ENCODE data around the gene COL9A1. TPM values are rescaled to one million over a fixed set of nuclear protein-coding genes. Genes with fewer than 3 reads are reported as not detected.

The COL9A1 gene
- total RNA-seq, 1 experiment from 2014 or later, result 7.8 TPM

DNA sequence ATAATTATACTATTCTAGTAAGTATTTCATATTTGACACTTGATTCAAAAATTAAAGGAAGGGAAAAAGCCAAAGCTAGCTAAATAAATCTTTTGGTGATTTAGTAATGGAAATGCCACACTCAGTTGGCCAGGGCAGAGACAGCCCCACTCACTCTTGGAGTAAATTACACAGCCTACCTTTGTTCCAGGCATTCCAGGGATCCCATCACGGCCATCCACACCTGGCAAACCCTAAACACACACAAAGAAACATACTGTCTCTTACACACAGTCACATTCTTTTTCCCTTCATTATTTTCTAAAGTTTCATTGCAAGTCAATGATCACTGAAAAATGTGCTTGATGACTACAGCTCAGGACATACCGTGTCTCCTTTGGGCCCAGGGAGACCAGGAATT, 48.1 kb downstream of the COL9A1 start:
- WGBS (ENCODE audit: extremely low coverage, insufficient read length, low lambda C conversion rate), result no CpG with 5 or more reads among the region's 2 CpGs
- Histone ChIP-seq H2BK15ac (ENCODE audit: low read depth, low read length) (no peak overlapping the region), H4K5ac (ENCODE audit: insufficient read length, low read depth, low read length) (no peak overlapping the region), H3K18ac (ENCODE audit: insufficient read length, low read depth, low read length) (no peak overlapping the region), H3K27ac (ENCODE audit: insufficient read length, low read depth, low read length) (no peak overlapping the region), H3K56ac (ENCODE audit: insufficient read length, low read depth, low read length) (no peak overlapping the region), H3K27me3 (ENCODE audit: insufficient read depth, low read length) (no peaks in the 10 kb centered on the region), H3K79me1 (ENCODE audit: insufficient read depth, low read depth, low read length, poor library complexity, severe bottlenecking) (no peaks in the 10 kb centered on the region), H3T11ph (ENCODE audit: low read length) (no peak overlapping the region), H3K9me3 (ENCODE audit: control insufficient read depth, low read depth, low read length) (no peaks in the 10 kb centered on the region), H3K4me2 (ENCODE audit: insufficient read depth, insufficient read length, low read length) (no peak overlapping the region), H2AFZ (ENCODE audit: low read length) (no peak overlapping the region), H3K79me2 (ENCODE audit: insufficient read depth, low read length) (no peaks in the 10 kb centered on the region), H4K20me1 (ENCODE audit: control insufficient read depth, insufficient read depth, insufficient read length) (no peaks in the 10 kb centered on the region), H2BK120ac (ENCODE audit: low read depth, low read length, poor library complexity, severe bottlenecking) (no peak overlapping the region), H3K9ac (ENCODE audit: extremely low read depth, insufficient read length, low read length) (no peak overlapping the region), H3K23me2 (ENCODE audit: insufficient read length, low read depth, low read length, poor library complexity, severe bottlenecking) (no peaks in the 10 kb centered on the region), H3K4ac (ENCODE audit: low read depth, low read length) (no peak overlapping the region), H3K14ac (ENCODE audit: insufficient read depth, low read length) (no peak overlapping the region), H4K91ac (ENCODE audit: insufficient read length, low read depth, low read length) (no peak overlapping the region), H2BK20ac (ENCODE audit: low read depth, low read length, poor library complexity, severe bottlenecking) (no peak overlapping the region), H3K23ac (ENCODE audit: insufficient read length, low read depth, low read length) (no peak overlapping the region), H2BK5ac (ENCODE audit: insufficient read length, low read length) (no peak overlapping the region), H4K8ac (replicated peaks; ENCODE audit: insufficient read length, low read depth, low read length) (no peak overlapping the region), H3K4me1 (ENCODE audit: insufficient read depth, low read length) (no peaks in the 10 kb centered on the region), H2AK5ac (ENCODE audit: insufficient read length, low read length) (no peak overlapping the region), H2BK12ac (ENCODE audit: insufficient read length, low read depth, low read length) (no peak overlapping the region)
- Mint-ChIP-seq H3K4me1 (peaks cover 0 to 3% of the 10 kb centered on the region in 2 experiments; a peak in 2 of 4 replicates), H3K9me3 (no peaks in the 10 kb centered on the region), H3K36me3 (ENCODE audit: insufficient read depth in 1 of 3, low read depth in 3 of 3) (peaks cover 0 to 6% (median 5%) of the 10 kb centered on the region in 3 experiments; a peak in 4 of 7 replicates), H3K27ac (peak overlapping the region in 1 of 3 experiments; percentile 26; a peak in 1 of 7 replicates), H3K4me3 (no peak overlapping the region), H3K27me3 (ENCODE audit: low read depth) (no peaks in the 10 kb centered on the region; the same call in 1 of the 2 replicates)
- DNase-seq, result no peak
- TF ChIP-seq, protein P1, sequence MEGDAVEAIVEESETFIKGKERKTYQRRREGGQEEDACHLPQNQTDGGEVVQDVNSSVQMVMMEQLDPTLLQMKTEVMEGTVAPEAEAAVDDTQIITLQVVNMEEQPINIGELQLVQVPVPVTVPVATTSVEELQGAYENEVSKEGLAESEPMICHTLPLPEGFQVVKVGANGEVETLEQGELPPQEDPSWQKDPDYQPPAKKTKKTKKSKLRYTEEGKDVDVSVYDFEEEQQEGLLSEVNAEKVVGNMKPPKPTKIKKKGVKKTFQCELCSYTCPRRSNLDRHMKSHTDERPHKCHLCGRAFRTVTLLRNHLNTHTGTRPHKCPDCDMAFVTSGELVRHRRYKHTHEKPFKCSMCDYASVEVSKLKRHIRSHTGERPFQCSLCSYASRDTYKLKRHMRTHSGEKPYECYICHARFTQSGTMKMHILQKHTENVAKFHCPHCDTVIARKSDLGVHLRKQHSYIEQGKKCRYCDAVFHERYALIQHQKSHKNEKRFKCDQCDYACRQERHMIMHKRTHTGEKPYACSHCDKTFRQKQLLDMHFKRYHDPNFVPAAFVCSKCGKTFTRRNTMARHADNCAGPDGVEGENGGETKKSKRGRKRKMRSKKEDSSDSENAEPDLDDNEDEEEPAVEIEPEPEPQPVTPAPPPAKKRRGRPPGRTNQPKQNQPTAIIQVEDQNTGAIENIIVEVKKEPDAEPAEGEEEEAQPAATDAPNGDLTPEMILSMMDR (conservative IDR thresholded peaks at IDR 0.05), result no peak

All from H9 (cell line).